PFSK-1 (cell line): ENCODE measurements around the gene SATB1.

Experiments
- POLR2AphosphoS5 ChIP-seq: IDR thresholded peaks from 2 replicates; pipeline ENCODE4 v1.6.1; 2012; ENCODE audit warnings: low read depth, mild to moderate bottlenecking, control low read depth, low read length, moderate library complexity
- REST ChIP-seq, 2 experiments: IDR thresholded peaks; 2 replicates each; pipeline versions ENCODE4 v1.6.1 to v1.8.0; 2011 to 2012; ENCODE audit warnings: low read depth in 2 of 2, low read length in 2 of 2, control low read depth in 1 of 2, inconsistent platforms in 1 of 2, mild to moderate bottlenecking in 1 of 2, moderate library complexity in 1 of 2; ENCODE audit not compliant: insufficient read depth in 1 of 2
- TAF1 ChIP-seq: IDR thresholded peaks from 2 replicates; pipeline ENCODE4 v1.6.1; 2012; ENCODE audit warnings: low read length, control low read depth, borderline replicate concordance; ENCODE audit not compliant: insufficient read depth

GRCh38 chr3:18334837-18335601 lies 90.1 kb downstream of the SATB1 start:
- TF ChIP-seq TAF1, result no peak
- no peak for TF ChIP-seq REST (IDR thresholded peaks at IDR 0.05; ENCODE audit: insufficient read depth in 1 of 2, low read depth in 2 of 2, low read length in 2 of 2)
- TF ChIP-seq POLR2AphosphoS5, result no peak
